GM18870 (cell line): ENCODE data around the gene UGT1A6.
"Not testable (repeated sequence)": the region's sequence is repeated elsewhere in the genome, so short reads cannot be mapped to it uniquely, and the experiment has no call there.

ENCODE experiments used
- ATAC-seq: cut with Tn5 transposase; IDR thresholded peaks from one replicate; pipeline ENCODE4 v1.9.1; 2021; ENCODE audit warnings: moderate library complexity; ENCODE audit not compliant: unreplicated experiment

The UGT1A6 gene

GRCh38 chr2:233692648-233693047 lies at the start of gene UGT1A6:
Gene UGT1A6 (plus strand): TSS chr2:233692890. CDS start chr2:233693005, 115 bp downstream.
- no peak for ATAC-seq

- no peak for ATAC-seq
Measured at GRCh38 chr2:233643128-233643527, 49.6 kb upstream of the UGT1A6 start.

DNA sequence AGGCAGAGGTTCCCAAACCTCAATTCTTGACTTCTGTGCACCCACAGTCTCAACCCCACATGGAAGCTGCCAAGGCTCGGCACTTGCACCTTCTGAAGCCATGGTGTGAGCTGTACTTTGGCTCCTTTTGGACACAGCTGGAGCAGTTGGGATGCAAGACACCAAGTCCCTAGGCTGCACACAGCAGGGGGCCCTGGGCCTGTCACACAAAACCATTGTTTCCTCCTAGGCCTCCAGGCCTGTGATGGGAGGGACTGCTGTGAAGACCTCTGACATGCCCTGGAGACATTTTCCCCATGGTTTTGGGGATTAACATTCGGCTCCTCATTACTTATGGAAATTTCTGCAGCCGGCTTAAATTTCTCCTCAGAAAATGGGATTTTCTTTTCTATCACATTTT lies 46.7 kb upstream of the UGT1A6 start:
- ATAC-seq, result not testable (repeated sequence)

GRCh38 chr2:233650981-233651380 lies 41.7 kb upstream of the UGT1A6 start:
- no peak for ATAC-seq

DNA sequence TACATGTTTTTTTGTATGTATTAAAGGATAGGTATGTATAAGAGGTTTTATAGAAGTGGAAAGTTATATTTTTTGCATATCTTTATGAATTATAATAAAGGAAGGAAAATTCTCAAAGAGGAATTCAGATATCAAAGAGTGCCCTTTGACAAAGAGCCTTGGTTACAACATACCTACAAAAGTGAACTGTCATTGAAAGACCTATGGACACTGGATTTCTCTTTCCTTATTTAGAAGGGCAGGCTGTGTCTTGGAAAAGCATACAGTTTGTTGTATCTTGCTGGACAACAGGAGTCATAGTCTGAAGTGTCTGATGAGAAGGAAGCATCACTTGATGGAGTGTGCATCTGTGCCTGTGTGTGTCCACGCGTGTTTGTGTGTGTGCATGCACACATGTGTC lies 41.3 kb upstream of the UGT1A6 start:
- no peak for ATAC-seq

- ATAC-seq, result no peak
Measured at GRCh38 chr2:233654501-233654900, 38.2 kb upstream of the UGT1A6 start.

GRCh38 chr2:233655043-233655442 lies 37.6 kb upstream of the UGT1A6 start:
- no peak for ATAC-seq

DNA sequence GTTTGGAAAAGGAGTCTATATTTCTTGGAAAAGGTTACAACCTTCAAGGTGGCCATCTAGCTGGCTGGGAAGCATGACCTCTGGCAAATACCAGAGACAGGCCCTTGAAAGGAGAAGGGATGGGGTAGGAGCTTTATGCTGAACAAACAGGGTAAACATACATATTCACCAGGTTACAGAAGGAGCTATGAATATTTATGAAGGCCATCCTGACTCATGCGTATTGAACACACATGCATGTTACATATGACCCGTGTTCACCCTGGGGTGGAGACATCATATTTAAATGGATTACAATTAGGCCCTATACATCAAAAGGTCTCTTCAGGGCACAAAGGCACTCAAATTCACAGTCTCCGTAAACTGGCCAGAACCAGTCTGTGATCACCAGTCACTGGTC lies 36.7 kb upstream of the UGT1A6 start:
- ATAC-seq, result not testable (repeated sequence)

GRCh38 chr2:233656443-233656842 lies 36.2 kb upstream of the UGT1A6 start:
- no peak for ATAC-seq

GRCh38 chr2:233658610-233659009 lies 34.1 kb upstream of the UGT1A6 start:
- no peak for ATAC-seq

DNA sequence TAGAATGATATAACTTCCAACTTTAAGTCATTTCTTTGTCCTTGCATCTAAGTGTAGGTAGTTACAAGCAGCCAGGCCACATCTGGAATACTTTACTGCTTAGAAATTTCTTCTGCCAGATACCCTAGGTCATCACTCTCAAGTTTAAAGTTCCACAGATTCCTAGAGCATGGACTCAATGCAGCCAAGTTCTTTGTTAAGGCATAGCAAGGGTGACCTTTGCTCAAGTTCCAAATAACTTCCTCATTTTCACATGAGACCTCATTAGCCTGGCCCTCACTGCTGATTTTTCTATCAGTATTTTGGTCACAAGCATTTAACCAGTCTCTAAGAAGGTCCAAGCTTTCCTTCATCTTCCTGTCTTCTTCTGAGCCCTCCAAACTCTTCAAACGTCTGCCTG lies 28.8 kb upstream of the UGT1A6 start:
- ATAC-seq, result no peak

DNA sequence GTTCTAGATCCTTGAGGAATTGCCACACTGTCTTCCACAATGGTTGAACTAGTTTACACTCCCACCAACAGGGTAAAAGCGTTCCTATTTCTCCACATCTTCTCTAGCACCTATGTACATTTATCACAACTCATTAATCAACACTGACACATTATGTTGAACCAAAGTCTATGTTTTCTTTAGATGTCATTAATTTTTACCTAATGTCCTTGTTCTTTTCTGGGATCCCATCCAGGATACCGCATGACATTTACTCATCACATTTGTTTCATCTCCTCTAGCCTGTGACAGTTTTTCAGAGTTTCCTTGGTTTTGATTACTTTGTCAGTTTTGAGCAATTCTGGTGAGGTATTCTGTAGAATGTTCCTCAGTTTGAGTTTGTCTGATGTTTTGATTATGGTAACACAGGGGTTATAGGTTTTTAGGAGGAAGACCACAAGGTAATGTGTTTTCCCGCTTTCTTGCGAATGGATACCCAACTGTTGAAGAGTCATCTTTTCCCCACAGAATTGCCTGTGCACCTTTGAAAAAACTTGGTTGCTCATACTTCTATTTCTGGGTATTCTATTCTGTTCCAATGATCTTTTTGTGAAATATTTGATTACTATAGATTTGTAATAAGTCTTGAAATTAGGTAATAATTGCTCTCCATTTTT lies 24.0 kb upstream of the UGT1A6 start:
- no peak for ATAC-seq

DNA sequence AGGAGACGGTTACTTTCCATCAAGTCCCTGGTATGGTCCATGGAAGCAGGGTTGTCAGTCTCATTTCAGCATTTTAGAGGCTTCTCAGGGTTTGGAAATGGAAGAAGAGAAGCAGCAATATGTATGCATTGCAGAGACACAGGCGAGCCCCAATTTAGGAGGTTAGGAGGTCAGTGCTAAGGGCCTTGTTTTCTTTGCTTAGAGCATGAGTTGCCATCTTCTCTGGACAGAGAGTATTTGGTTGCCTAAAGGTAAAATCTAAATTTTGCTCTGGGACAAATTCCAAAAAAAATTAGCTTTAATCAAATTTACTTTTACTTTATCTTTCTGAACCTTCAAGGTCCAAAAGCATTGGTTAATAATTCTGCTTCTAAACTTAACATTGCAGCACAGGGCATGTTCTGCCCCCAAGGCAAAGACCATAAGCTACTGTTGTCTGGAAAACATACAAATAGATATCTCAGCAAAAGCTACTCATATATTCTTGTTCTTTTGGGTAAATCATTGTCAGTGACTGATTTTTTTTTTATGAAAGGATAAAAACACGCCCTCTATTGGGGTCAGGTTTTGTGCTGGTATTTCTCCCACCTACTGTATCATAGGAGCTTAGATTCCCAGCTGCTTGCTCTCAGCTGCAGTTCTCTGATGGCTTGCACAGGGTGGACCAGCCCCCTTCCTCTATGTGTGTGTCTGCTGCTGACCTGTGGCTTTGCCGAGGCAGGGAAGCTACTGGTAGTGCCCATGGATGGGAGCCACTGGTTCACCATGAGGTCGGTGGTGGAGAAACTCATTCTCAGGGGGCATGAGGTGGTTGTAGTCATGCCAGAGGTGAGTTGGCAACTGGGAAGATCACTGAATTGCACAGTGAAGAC lies 21.2 kb upstream of the UGT1A6 start, which contains the start of gene UGT1A9:
Gene UGT1A9 (plus strand): TSS at position 609 of the 872 bp plus-strand sequence. CDS start 37 bp downstream, at position 646.
- no peak for ATAC-seq

DNA sequence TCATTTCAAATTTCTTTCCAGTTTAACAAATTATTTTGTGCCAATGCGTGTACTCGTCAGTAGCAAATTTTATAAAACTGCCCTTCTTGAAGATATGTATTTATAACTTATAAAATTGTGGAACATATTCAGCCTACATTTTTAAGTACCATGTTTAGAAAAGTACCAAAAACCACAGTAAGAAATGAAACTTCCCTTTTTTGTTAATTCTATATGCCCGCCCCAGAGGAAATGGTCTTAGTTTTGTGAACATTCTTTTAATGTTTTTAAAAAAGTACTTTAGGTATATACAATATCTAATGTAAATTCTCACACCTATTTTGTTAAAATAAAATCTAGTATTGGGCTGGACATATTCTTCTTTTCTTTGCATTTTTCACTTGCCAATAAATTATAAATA lies 19.8 kb upstream of the UGT1A6 start:
- ATAC-seq, result no peak

GRCh38 chr2:233673896-233674295 lies 18.8 kb upstream of the UGT1A6 start:
- no peak for ATAC-seq

- ATAC-seq, result no peak
Measured at GRCh38 chr2:233674314-233674713, 18.4 kb upstream of the UGT1A6 start.

GRCh38 chr2:233674995-233675394 lies 17.7 kb upstream of the UGT1A6 start:
- no peak for ATAC-seq

- ATAC-seq, result no peak
Measured at GRCh38 chr2:233676046-233676445, 16.6 kb upstream of the UGT1A6 start.

DNA sequence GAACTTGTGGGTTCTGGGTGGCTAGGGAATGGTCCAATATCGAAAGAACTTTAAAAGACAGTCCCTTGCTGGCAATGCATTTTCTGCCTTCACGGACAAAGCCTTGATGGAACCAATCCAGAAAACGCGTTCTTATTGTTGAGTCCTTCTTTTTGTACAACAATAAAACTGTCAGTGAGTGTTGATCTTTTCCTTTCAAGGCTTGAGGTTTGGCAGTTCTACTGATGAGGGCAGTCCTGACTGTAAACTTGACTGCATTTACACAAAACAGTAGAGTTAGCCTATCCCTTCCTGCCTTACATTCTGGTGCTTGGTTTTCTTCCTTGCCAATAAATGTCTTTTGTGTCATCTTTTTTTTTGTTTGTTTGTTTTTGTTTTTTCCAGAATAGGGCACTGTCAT lies 13.5 kb upstream of the UGT1A6 start:
- no peak for ATAC-seq

GRCh38 chr2:233680361-233681045 lies 12.2 kb upstream of the UGT1A6 start:
- ATAC-seq, result no peak

DNA sequence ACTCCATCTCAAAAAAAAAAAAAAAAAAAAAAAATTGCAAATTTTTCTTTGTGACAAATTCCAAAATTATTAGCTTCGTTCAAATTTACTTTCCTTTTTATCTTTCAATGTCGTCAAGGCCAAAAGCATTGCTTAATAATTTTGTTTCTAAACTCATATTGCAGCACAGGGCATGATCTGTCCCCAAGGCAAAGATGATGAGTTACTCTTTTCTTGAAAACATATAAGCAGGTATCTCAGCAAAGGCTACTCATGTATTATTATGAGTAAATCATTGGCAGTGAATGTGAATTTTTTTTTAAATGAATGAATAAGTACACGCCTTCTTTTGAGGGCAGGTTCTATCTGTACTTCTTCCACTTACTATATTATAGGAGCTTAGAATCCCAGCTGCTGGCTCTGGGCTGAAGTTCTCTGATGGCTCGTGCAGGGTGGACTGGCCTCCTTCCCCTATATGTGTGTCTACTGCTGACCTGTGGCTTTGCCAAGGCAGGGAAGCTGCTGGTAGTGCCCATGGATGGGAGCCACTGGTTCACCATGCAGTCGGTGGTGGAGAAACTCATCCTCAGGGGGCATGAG lies 11.1 kb upstream of the UGT1A6 start, which contains the start of gene UGT1A7:
Gene UGT1A7 (plus strand): TSS at position 381 of the 579 bp plus-strand sequence. CDS start 37 bp downstream, at position 418.
- ATAC-seq, result no peak
